ENCODE data around the gene ACTL6B.

The ACTL6B gene

DNA sequence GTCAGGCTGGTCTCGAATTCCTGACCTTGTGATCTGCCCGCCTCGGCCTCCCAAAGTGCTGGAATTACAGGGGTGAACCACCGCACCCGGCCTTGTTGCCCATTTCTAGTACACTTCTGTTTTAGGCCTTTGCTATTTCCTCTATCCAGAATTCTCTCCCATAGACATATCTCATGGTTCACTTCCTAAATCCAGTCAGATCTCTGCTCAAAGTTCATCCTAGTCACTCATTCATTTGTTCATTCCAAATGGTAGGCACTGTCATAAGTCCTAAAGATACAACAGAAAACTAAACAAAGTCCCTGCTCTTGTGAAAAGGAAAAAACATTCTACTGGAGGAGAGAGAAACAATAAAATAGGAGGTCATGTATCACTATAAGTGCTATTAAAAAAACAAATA lies 46.3 kb downstream of the ACTL6B start:
- no peak overlapping the region for H3K4me3 ChIP-seq (ENCODE audit: low read depth, low read length)
- TF ChIP-seq, protein P1, sequence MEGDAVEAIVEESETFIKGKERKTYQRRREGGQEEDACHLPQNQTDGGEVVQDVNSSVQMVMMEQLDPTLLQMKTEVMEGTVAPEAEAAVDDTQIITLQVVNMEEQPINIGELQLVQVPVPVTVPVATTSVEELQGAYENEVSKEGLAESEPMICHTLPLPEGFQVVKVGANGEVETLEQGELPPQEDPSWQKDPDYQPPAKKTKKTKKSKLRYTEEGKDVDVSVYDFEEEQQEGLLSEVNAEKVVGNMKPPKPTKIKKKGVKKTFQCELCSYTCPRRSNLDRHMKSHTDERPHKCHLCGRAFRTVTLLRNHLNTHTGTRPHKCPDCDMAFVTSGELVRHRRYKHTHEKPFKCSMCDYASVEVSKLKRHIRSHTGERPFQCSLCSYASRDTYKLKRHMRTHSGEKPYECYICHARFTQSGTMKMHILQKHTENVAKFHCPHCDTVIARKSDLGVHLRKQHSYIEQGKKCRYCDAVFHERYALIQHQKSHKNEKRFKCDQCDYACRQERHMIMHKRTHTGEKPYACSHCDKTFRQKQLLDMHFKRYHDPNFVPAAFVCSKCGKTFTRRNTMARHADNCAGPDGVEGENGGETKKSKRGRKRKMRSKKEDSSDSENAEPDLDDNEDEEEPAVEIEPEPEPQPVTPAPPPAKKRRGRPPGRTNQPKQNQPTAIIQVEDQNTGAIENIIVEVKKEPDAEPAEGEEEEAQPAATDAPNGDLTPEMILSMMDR (IDR thresholded peaks at IDR 0.05; ENCODE audit: insufficient read depth, low read depth, low read length, missing control alignments), result no peak
- no peak for DNase-seq (ENCODE audit: low read depth)

- TF ChIP-seq, protein P1 (IDR thresholded peaks at IDR 0.05; ENCODE audit: insufficient read depth, low read depth, low read length, missing control alignments), result no peak
- no peak for DNase-seq (ENCODE audit: low read depth)
- H3K4me3 ChIP-seq (ENCODE audit: low read depth, low read length), result no peak overlapping the region
Observed at GRCh38 chr7:100607111-100607510, 49.1 kb downstream of the ACTL6B start.

- DNase-seq (ENCODE audit: low read depth), result no peak
Observed at GRCh38 chr7:100606313-100606712, 49.9 kb downstream of the ACTL6B start.

DNA sequence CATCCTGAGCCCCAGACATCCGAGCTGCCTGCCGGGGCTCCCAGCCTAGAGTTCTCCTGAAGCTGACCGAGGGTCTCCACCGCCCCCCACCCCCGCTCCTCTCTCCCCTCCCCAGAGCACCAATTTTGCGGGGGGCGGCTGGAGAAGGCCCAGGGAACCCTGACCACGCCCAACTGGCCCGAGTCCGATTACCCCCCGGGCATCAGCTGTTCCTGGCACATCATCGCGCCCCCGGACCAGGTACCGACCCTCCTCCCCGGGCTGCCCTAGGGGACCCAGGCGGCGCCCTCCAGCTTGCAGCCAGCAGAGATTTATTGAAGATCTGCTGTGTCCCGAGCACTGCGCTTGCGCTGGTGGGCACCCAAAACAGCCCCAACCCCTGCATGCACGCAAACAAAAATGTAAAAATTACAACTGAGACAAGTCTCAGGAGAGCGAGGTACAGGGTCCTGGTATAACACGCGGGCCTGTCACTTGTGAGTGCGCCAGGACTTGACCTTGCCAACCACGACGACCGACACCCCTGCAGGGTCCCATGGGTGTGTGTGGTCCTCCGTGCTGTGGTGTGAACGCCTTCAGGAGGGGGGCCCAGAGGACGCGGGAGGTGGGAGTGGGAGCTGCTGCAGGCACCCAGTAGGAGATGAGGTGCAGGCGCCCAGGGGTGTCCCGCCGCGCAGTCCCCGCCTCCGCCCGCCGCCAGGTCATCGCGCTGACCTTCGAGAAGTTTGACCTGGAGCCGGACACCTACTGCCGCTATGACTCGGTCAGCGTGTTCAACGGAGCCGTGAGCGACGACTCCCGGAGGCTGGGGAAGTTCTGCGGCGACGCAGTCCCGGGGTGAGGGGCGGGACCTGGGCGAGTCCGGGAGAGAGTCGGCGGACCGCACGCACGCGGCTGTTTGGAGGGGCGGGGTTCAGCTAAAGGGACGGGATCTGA lies 51.0 kb downstream of the ACTL6B start:
- DNase-seq (ENCODE audit: low read depth), result no peak

More at GRCh38 chr7:100606313-100606712, 49.9 kb downstream of the ACTL6B start:
- TF ChIP-seq, protein P1 (IDR thresholded peaks at IDR 0.05; ENCODE audit: insufficient read depth, low read depth, low read length, missing control alignments), result no peak
- H3K4me3 ChIP-seq (ENCODE audit: low read depth, low read length), result no peak overlapping the region

GRCh38 chr7:100604028-100604975 lies 51.9 kb downstream of the ACTL6B start:
- H3K4me3 ChIP-seq (ENCODE audit: low read depth, low read length), result peak overlapping the region; percentile 70
- peak; percentile 75 for DNase-seq (ENCODE audit: low read depth)
- TF ChIP-seq, protein P1 (IDR thresholded peaks at IDR 0.05; ENCODE audit: insufficient read depth, low read depth, low read length, missing control alignments), result peak; percentile 35

More for the DNA sequence above, 51.0 kb downstream of the ACTL6B start:
- TF ChIP-seq, protein P1 (IDR thresholded peaks at IDR 0.05; ENCODE audit: insufficient read depth, low read depth, low read length, missing control alignments), result no peak
- peak overlapping the region; percentile 70 for H3K4me3 ChIP-seq (ENCODE audit: low read depth, low read length)

- DNase-seq (ENCODE audit: low read depth), result no peak
- TF ChIP-seq, protein P1 (IDR thresholded peaks at IDR 0.05; ENCODE audit: insufficient read depth, low read depth, low read length, missing control alignments), result no peak
- peak overlapping the region; percentile 45 for H3K4me3 ChIP-seq (ENCODE audit: low read depth, low read length)
Observed at GRCh38 chr7:100603726-100604027, 52.6 kb downstream of the ACTL6B start.
